GM12878 (cell line): ENCODE data around the gene TBC1D8B. TPM values are rescaled to one million over a fixed set of nuclear protein-coding genes. Genes with fewer than 3 reads are reported as not detected.

Experiments used
- ATAC-seq: fragments of 200-7000 bp; cut with Tn5 transposase; 3 replicates; pipeline ENCODE4 v1.9.1; 2020; ENCODE audit warnings: mild to moderate bottlenecking, moderate library complexity
- BruUV-seq: library from RNA; stranded (reverse); fragments of 400-500 nt; replicated peaks from 2 replicates; lab custom pipeline; 2021; lab: Mats Ljungman, UMichigan
- CTCF ChIA-PET: fragments of 300-600 bp; sonication (Branson Sonifier 250); formaldehyde crosslinking; extraction: SDS; loops from one replicate; lab custom pipeline; 2021; ENCODE audit warnings: inconsistent platforms; lab: Yijun Ruan, JAX
- POLR2A ChIA-PET: fragments of 350-600 bp; formaldehyde crosslinking; extraction: SDS; loops from one replicate; lab custom pipeline; 2021; ENCODE audit warnings: inconsistent platforms; lab: Charles Lee
- RAD21 ChIA-PET: fragments of 300-600 bp; sonication (Branson Sonifier 250); formaldehyde crosslinking; loops from one replicate; lab custom pipeline; 2023; ENCODE audit warnings: antibody characterized with exemption; ENCODE audit not compliant: unreplicated experiment; lab: Charles Lee
- SMC1A ChIA-PET: fragments of 300-600 bp; sonication (Branson Sonifier 250); formaldehyde crosslinking; loops from one replicate; lab custom pipeline; 2023; ENCODE audit not compliant: unreplicated experiment, uncharacterized antibody; lab: Charles Lee
- DNase-seq: peaks from one replicate; pipeline ENCODE4 v3.0.0-alpha.2; 2011; ENCODE audit warnings: low read depth, low spot score
- FAIRE-seq: peaks from 3 replicates; lab custom pipeline; 2011; peaks lifted over from hg19 to GRCh38; lab: Jason Lieb, UNC
- H2AFZ ChIP-seq: 2 replicates; pipeline ENCODE4 v1.6.0; 2011; ENCODE audit warnings: low read depth, low read length, control low read depth; ENCODE audit not compliant: control insufficient read depth
- H3K27ac ChIP-seq: 2 replicates; pipeline ENCODE4 v1.5.1; 2011; ENCODE audit warnings: control low read depth; ENCODE audit not compliant: control insufficient read depth, insufficient read depth
- H3K27me3 ChIP-seq, 2 experiments: replicated peaks in 1 of 2; 2 replicates each; pipeline versions ENCODE4 v1.6.0 to v1.6.1; 2011; ENCODE audit warnings: low read length in 1 of 2; ENCODE audit not compliant: control insufficient read depth in 2 of 2, insufficient read depth in 2 of 2
- H3K36me3 ChIP-seq, 2 experiments: 2 replicates each; pipeline ENCODE4 v1.5.1; 2011; ENCODE audit warnings: low read length in 1 of 2; ENCODE audit not compliant: control insufficient read depth in 2 of 2, insufficient read depth in 2 of 2
- H3K4me1 ChIP-seq: 2 replicates; pipeline ENCODE4 v1.6.1; 2011; ENCODE audit warnings: mild to moderate bottlenecking, low read length, moderate library complexity, mixed read lengths; ENCODE audit not compliant: control insufficient read depth, insufficient read depth
- H3K4me2 ChIP-seq: 2 replicates; pipeline ENCODE4 v1.6.0; 2011; ENCODE audit warnings: control low read depth; ENCODE audit not compliant: control insufficient read depth, insufficient read depth
- H3K4me3 ChIP-seq: fragments of 200-600 bp; sonication (generic); 2 replicates; pipeline ENCODE4 v1.5.1; 2016
- H3K79me2 ChIP-seq: 2 replicates; pipeline ENCODE4 v1.6.0; 2011; ENCODE audit warnings: low read length; ENCODE audit not compliant: control insufficient read depth, insufficient read depth
- H3K9ac ChIP-seq: 2 replicates; pipeline ENCODE4 v1.8.0; 2011; ENCODE audit warnings: low read length, control low read depth, mixed read lengths; ENCODE audit not compliant: control insufficient read depth, insufficient read depth
- H3K9me3 ChIP-seq: replicated peaks from 3 replicates; pipeline ENCODE4 v1.5.1; 2011; ENCODE audit warnings: mild to moderate bottlenecking, low read length; ENCODE audit not compliant: control insufficient read depth, insufficient read depth
- H4K20me1 ChIP-seq: 2 replicates; pipeline ENCODE4 v1.6.0; 2011; ENCODE audit not compliant: control insufficient read depth, insufficient read depth
- ESRRA ChIP-seq: IDR thresholded peaks from 2 replicates; pipeline ENCODE4 v1.6.1; 2012; ENCODE audit warnings: mild to moderate bottlenecking, low read length, improper control_type of control experiment
- GABPA ChIP-seq: IDR thresholded peaks from 2 replicates; pipeline ENCODE4 v1.6.1; 2014; ENCODE audit warnings: antibody characterized with exemption, low read depth, mild to moderate bottlenecking, inconsistent platforms
- HDAC2 ChIP-seq: fragments of 200-600 bp; sonication (generic); IDR thresholded peaks from 2 replicates; pipeline ENCODE4 v1.6.1; 2017
- IKZF1 ChIP-seq: fragments of 450-650 bp; conservative IDR thresholded peaks from 2 replicates; pipeline ENCODE4 v1.6.1; 2017; ENCODE audit warnings: antibody characterized with exemption, mild to moderate bottlenecking
- MEF2B ChIP-seq: fragments of 450-650 bp; IDR thresholded peaks from 2 replicates; pipeline ENCODE4 v1.6.1; 2018; ENCODE audit warnings: mild to moderate bottlenecking, moderate library complexity; ENCODE audit not compliant: partially characterized antibody, poor library complexity, severe bottlenecking
- MTA2 ChIP-seq: fragments of 450-650 bp; IDR thresholded peaks from 2 replicates; pipeline ENCODE4 v1.6.1; 2016; ENCODE audit warnings: low read depth, mild to moderate bottlenecking, moderate library complexity
- NR2C1 ChIP-seq: fragments of 450-650 bp; IDR thresholded peaks from 2 replicates; pipeline ENCODE4 v1.6.1; 2017; ENCODE audit warnings: antibody characterized with exemption, mild to moderate bottlenecking, moderate library complexity
- POLR2A ChIP-seq: IDR thresholded peaks from 2 replicates; pipeline ENCODE4 v1.6.1; 2011; ENCODE audit warnings: low read depth, mild to moderate bottlenecking, low read length
- SRF ChIP-seq, 2 experiments: IDR thresholded peaks; 2 replicates each; pipeline ENCODE4 v1.6.1; 2011; ENCODE audit warnings: low read depth in 2 of 2, low read length in 2 of 2, mild to moderate bottlenecking in 1 of 2, moderate library complexity in 1 of 2
- STAT1 ChIP-seq: fragments of 450-650 bp; conservative IDR thresholded peaks from 2 replicates; pipeline ENCODE4 v1.6.1; 2014; ENCODE audit warnings: antibody characterized with exemption, mild to moderate bottlenecking
- WGBS: methylation state at CpG from one replicate; pipeline ENCODE4 v1.1.6; 2016; ENCODE audit warnings: low lambda C conversion rate; ENCODE audit not compliant: insufficient replicate concordance, insufficient coverage; ENCODE audit errors: missing lambda C conversion rate; 5-methylcytosine and 5-hydroxymethylcytosine counted together
- in situ Hi-C: fragments of 300-500 bp; cut with MboI; formaldehyde crosslinking; loops from 9 replicates; pipeline ENCODE4 v1.14.3; 2018; ENCODE audit warnings: mixed read lengths
- intact Hi-C: fragments of 100-400 bp; cut with micrococcal nuclease; formaldehyde crosslinking; loops from one replicate; pipeline ENCODE4 v1.14.2; 2022; ENCODE audit not compliant: unreplicated experiment
- polyA plus RNA-seq, 11 experiments: library from polyadenylated mRNA; depleted of rRNA in 4 of 11; unstranded in 6 of 11; stranded (reverse) in 5 of 11; fragments of >200 nt; fragmentation: Nextera tagmentation in 4 of 11; fragmentation: Illumina TruSeq in 1 of 11; extraction: Ambion mirVana in 4 of 11; extraction: Trizol in 1 of 11; gene quantifications; 1 replicate in 1 of 11; 2 replicates in 10 of 11; pipeline versions ENCODE4 v1.2.1 to v1.2.3, GENCODE V29; 2011 to 2016; ENCODE audit warnings: inconsistent platforms in 2 of 11, missing spikeins in 2 of 11, low read depth in 1 of 11
- total RNA-seq, 4 experiments: library from RNA; depleted of rRNA in 3 of 4; stranded (reverse); fragments of >200 nt in 3 of 4; fragmentation: Illumina TruSeq in 1 of 4; extraction: Trizol in 1 of 4; gene quantifications; 2 replicates each; pipeline versions ENCODE4 v1.2.1 to v1.2.3, GENCODE V29; 2013 to 2021
- TF ChIP-seq, protein P1 (sequence below): fragments of 450-650 bp; IDR thresholded peaks from 2 replicates; pipeline ENCODE4 v1.6.1; 2017; ENCODE audit warnings: low read depth, mild to moderate bottlenecking, moderate library complexity
- TF ChIP-seq, protein P2 (sequence below): IDR thresholded peaks from 2 replicates; pipeline ENCODE4 v1.6.1; 2012; ENCODE audit warnings: mild to moderate bottlenecking, low read depth, low read length
- TF ChIP-seq, protein P3 (sequence below): fragments of 450-650 bp; IDR thresholded peaks from 2 replicates; pipeline ENCODE4 v1.6.1; 2016; ENCODE audit warnings: mild to moderate bottlenecking
- TF ChIP-seq, protein P4 (sequence below): IDR thresholded peaks from 2 replicates; pipeline ENCODE4 v1.6.1; 2011; ENCODE audit warnings: low read depth, mild to moderate bottlenecking, low read length, moderate library complexity, borderline replicate concordance; ENCODE audit errors: extremely low read depth

Gene TBC1D8B
- total and polyA plus RNA-seq, 10 of the 15 experiments (the other 5 are each of a cell fraction or from before 2014, with no cell fraction given), result 0.95 to 2.6 (median 1.6) TPM

DNA sequence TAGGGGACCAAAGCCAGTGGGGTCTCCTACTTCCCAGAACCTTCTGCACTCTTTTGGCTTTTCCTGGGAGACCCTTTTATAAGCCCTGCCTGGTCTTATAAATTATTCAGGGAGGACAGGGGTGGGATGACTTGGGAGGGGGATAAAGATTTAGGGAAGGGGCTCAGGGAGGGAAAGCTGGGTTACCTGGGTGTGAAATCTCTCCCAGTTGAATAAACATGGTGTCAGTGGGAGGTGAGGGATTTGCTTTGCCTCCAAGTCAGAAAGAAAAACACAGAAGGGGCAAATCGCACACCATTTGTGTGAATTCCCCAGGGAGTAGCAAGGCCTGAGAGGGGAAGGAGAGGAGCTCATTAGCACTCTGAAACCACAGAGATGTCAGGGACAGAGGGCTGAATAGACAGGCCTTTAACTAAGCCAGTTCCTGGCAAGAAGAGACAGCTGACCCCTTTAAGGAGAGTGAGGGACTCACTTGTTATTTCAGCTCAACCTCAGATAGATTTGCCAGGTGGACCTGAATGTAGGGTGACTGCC is 100.9 kb downstream of the TBC1D8B start, which contains the start of gene RIPPLY1:
Gene RIPPLY1 (minus strand): TSS at position 51 of the 534 bp plus-strand sequence. CDS start 54 bp downstream, outside the sequence.
- SMC1A ChIA-PET, result interaction anchor here (0.6 kb wide), 1 partner anchor 49 kb away, joined by 3 read pairs; no protein-coding TSS in a partner anchor
- no peak within 1 kb of the TSS for H3K27ac ChIP-seq
- H2AFZ ChIP-seq, result no peak within 1 kb of the TSS
- H3K9me3 ChIP-seq, result no peaks in the 10 kb centered on the region
- TF ChIP-seq, protein P1, sequence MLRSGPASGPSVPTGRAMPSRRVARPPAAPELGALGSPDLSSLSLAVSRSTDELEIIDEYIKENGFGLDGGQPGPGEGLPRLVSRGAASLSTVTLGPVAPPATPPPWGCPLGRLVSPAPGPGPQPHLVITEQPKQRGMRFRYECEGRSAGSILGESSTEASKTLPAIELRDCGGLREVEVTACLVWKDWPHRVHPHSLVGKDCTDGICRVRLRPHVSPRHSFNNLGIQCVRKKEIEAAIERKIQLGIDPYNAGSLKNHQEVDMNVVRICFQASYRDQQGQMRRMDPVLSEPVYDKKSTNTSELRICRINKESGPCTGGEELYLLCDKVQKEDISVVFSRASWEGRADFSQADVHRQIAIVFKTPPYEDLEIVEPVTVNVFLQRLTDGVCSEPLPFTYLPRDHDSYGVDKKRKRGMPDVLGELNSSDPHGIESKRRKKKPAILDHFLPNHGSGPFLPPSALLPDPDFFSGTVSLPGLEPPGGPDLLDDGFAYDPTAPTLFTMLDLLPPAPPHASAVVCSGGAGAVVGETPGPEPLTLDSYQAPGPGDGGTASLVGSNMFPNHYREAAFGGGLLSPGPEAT, result no peak
- peak; percentile 75 for TF ChIP-seq MEF2B
- TF ChIP-seq IKZF1, result no peak
- no peak for TF ChIP-seq HDAC2
- no peak for TF ChIP-seq SRF (IDR thresholded peaks at IDR 0.05; ENCODE audit: low read depth in 2 of 2, low read length in 2 of 2)
- TF ChIP-seq, protein P2, sequence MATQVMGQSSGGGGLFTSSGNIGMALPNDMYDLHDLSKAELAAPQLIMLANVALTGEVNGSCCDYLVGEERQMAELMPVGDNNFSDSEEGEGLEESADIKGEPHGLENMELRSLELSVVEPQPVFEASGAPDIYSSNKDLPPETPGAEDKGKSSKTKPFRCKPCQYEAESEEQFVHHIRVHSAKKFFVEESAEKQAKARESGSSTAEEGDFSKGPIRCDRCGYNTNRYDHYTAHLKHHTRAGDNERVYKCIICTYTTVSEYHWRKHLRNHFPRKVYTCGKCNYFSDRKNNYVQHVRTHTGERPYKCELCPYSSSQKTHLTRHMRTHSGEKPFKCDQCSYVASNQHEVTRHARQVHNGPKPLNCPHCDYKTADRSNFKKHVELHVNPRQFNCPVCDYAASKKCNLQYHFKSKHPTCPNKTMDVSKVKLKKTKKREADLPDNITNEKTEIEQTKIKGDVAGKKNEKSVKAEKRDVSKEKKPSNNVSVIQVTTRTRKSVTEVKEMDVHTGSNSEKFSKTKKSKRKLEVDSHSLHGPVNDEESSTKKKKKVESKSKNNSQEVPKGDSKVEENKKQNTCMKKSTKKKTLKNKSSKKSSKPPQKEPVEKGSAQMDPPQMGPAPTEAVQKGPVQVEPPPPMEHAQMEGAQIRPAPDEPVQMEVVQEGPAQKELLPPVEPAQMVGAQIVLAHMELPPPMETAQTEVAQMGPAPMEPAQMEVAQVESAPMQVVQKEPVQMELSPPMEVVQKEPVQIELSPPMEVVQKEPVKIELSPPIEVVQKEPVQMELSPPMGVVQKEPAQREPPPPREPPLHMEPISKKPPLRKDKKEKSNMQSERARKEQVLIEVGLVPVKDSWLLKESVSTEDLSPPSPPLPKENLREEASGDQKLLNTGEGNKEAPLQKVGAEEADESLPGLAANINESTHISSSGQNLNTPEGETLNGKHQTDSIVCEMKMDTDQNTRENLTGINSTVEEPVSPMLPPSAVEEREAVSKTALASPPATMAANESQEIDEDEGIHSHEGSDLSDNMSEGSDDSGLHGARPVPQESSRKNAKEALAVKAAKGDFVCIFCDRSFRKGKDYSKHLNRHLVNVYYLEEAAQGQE, result no peak
- TF ChIP-seq ESRRA, result no peak
- TF ChIP-seq POLR2A, result no peak
- TF ChIP-seq, protein P3, sequence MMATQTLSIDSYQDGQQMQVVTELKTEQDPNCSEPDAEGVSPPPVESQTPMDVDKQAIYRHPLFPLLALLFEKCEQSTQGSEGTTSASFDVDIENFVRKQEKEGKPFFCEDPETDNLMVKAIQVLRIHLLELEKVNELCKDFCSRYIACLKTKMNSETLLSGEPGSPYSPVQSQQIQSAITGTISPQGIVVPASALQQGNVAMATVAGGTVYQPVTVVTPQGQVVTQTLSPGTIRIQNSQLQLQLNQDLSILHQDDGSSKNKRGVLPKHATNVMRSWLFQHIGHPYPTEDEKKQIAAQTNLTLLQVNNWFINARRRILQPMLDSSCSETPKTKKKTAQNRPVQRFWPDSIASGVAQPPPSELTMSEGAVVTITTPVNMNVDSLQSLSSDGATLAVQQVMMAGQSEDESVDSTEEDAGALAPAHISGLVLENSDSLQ, result no peak
- TF ChIP-seq, protein P4, sequence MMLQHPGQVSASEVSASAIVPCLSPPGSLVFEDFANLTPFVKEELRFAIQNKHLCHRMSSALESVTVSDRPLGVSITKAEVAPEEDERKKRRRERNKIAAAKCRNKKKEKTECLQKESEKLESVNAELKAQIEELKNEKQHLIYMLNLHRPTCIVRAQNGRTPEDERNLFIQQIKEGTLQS, result no peak
- TF ChIP-seq MTA2, result peak; percentile 64
- no peak for TF ChIP-seq STAT1
- no peak for TF ChIP-seq NR2C1
- no peak for TF ChIP-seq GABPA
- H3K27me3 ChIP-seq, result no peaks in the 10 kb centered on the region
- DNase-seq, result peak; percentile 2
- no peak within 1 kb of the TSS for H3K4me2 ChIP-seq
- H3K79me2 ChIP-seq, result no peaks in the 10 kb centered on the region
- peak; percentile 53 for ATAC-seq
- 8% methylated on average over 1 of the region's 1 CpG for WGBS
- H4K20me1 ChIP-seq, result no peaks in the 10 kb centered on the region
- intact Hi-C loops (no loop called here), in situ Hi-C loops (no loop called here)
- BruUV-seq, result no TSS peak
- H3K36me3 ChIP-seq, result no peaks in the 10 kb centered on the region
- RAD21 ChIA-PET, result interaction anchor here (1.7 kb wide), 1 partner anchor 9 kb away, joined by 6 read pairs; no protein-coding TSS in a partner anchor
- POLR2A ChIA-PET, result no interaction called here
- FAIRE-seq, result no peak
- H3K4me3 ChIP-seq, result no peak within 1 kb of the TSS
- CTCF ChIA-PET, result interaction anchor here (0.7 to 2.6 kb wide), 5 partner anchors 9 to 526 kb away, joined by 3 to 12 read pairs (median 4); no protein-coding TSS in a partner anchor
- H3K4me1 ChIP-seq, result no peaks in the 10 kb centered on the region
- H3K9ac ChIP-seq, result no peak within 1 kb of the TSS
